Cardiac muscle cell (in vitro differentiated cells and primary cell): ENCODE results near the gene BCL6. TPM values are rescaled to one million over a fixed set of nuclear protein-coding genes. Genes with fewer than 3 reads are reported as not detected.

Experiments
- DNase-seq, 2 donors: peaks; one replicate each; pipeline versions ENCODE4 v3.0.0 to v3.0.0-alpha.2; 2010 to 2017; ENCODE audit warnings: low read depth in 1 of 2, low spot score in 1 of 2
- H3K27ac ChIP-seq: fragments of 200-600 bp; sonication (generic); 2 replicates; pipeline ENCODE4 v1.5.1; 2016
- H3K27me3 ChIP-seq: fragments of 200-600 bp; sonication (generic); 2 replicates; pipeline ENCODE4 v1.6.0; 2016; ENCODE audit warnings: control low read depth
- H3K36me3 ChIP-seq: fragments of 200-600 bp; sonication (generic); 2 replicates; pipeline ENCODE4 v1.5.1; 2016; ENCODE audit warnings: control low read depth
- H3K4me1 ChIP-seq: fragments of 200-600 bp; sonication (generic); 2 replicates; pipeline ENCODE4 v1.8.1; 2017; ENCODE audit warnings: low read depth, mild to moderate bottlenecking, mixed run types
- H3K4me3 ChIP-seq: fragments of 200-600 bp; sonication (generic); 2 replicates; pipeline ENCODE4 v1.5.1; 2016; ENCODE audit warnings: mild to moderate bottlenecking
- H3K9me3 ChIP-seq: fragments of 200-600 bp; sonication (generic); 2 replicates; pipeline ENCODE4 v1.5.1; 2017; ENCODE audit warnings: low read depth, mild to moderate bottlenecking, control low read depth
- polyA plus RNA-seq: library from polyadenylated mRNA; unstranded; fragments of >200 nt; fragmentation: Nextera tagmentation; extraction: Ambion mirVana; gene quantifications from 2 replicates; pipeline ENCODE4 v1.2.1, GENCODE V29; 2016
- total RNA-seq: library from RNA; depleted of rRNA; stranded (reverse); fragments of >200 nt; gene quantifications from 2 replicates; pipeline ENCODE4 v1.2.3, GENCODE V29; 2016
- TF ChIP-seq, protein P1 (sequence below): IDR thresholded peaks from 2 replicates; pipeline ENCODE4 v1.5.1; 2012; ENCODE audit warnings: low read depth, mild to moderate bottlenecking, low read length

The BCL6 gene
- total and polyA plus RNA-seq, 2 experiments from 2014 or later = 4.9 to 12.7 TPM

- Histone ChIP-seq H3K27ac (no peak overlapping the region), H3K36me3 (peaks cover 3% of the 10 kb centered on the region), H3K9me3 (no peaks in the 10 kb centered on the region), H3K27me3 (no peaks in the 10 kb centered on the region), H3K4me1 (no peaks in the 10 kb centered on the region), H3K4me3 (no peak overlapping the region)
- TF ChIP-seq, protein P1, sequence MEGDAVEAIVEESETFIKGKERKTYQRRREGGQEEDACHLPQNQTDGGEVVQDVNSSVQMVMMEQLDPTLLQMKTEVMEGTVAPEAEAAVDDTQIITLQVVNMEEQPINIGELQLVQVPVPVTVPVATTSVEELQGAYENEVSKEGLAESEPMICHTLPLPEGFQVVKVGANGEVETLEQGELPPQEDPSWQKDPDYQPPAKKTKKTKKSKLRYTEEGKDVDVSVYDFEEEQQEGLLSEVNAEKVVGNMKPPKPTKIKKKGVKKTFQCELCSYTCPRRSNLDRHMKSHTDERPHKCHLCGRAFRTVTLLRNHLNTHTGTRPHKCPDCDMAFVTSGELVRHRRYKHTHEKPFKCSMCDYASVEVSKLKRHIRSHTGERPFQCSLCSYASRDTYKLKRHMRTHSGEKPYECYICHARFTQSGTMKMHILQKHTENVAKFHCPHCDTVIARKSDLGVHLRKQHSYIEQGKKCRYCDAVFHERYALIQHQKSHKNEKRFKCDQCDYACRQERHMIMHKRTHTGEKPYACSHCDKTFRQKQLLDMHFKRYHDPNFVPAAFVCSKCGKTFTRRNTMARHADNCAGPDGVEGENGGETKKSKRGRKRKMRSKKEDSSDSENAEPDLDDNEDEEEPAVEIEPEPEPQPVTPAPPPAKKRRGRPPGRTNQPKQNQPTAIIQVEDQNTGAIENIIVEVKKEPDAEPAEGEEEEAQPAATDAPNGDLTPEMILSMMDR = no peak
- no peak for DNase-seq
These were observed 20.0 kb downstream of the BCL6 start for GRCh38 chr3:187725224-187725623.

DNA sequence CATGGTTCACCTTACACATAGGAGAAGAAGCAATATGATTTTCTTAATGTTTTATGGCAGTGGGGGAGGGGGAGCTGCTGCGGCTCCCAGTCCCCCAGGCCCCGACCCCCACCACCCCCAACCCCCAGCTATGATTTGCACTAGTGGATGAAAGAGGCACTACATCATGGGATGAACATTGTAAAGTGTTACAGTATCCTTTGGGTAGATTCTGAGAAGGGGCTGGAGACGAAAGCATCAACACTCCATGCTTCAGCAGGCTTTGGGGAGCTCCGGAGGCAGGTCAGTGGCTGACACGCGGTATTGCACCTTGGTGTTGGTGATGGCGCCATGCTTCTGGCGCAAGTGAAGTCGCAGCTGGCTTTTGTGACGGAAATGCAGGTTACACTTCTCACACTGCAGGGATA is 23.1 kb downstream of the BCL6 start:
- H3K4me3 ChIP-seq = no peak overlapping the region
- no peaks in the 10 kb centered on the region for H3K9me3 ChIP-seq
- no peaks in the 10 kb centered on the region for H3K27me3 ChIP-seq
- no peak overlapping the region for H3K27ac ChIP-seq
- TF ChIP-seq, protein P1 = no peak
- H3K36me3 ChIP-seq = peaks cover 3% of the 10 kb centered on the region
- no peak for DNase-seq
- no peaks in the 10 kb centered on the region for H3K4me1 ChIP-seq

DNA sequence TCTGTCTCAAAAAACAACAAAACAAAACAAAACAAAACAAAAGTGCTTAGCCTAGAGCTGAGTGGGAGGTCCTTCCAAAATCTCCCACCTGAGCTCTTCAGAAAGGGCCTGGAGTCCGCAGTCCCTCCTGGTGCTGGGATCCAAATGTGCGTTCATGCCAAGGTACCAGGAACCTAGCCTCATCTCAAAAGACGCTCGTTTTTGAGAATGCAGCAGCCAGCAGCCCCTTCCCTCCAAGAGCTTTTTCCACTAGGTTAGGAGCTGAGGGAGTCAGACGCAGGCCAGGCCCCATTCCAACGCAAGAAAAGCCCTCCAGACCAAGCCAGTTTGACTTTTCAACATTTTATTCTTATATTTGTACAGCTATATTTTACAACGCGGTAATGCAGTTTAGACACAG is 24.2 kb downstream of the BCL6 start:
- no peaks in the 10 kb centered on the region for H3K27me3 ChIP-seq
- TF ChIP-seq, protein P1 = no peak
- H3K4me3 ChIP-seq = no peak overlapping the region
- H3K36me3 ChIP-seq = peaks cover 3% of the 10 kb centered on the region
- no peaks in the 10 kb centered on the region for H3K4me1 ChIP-seq
- H3K9me3 ChIP-seq = no peaks in the 10 kb centered on the region
- DNase-seq = no peak
- H3K27ac ChIP-seq = no peak overlapping the region

- Histone ChIP-seq H3K4me1 (no peaks in the 10 kb centered on the region), H3K27ac (no peak overlapping the region), H3K36me3 (peaks cover 3% of the 10 kb centered on the region), H3K27me3 (no peaks in the 10 kb centered on the region), H3K4me3 (no peak overlapping the region), H3K9me3 (no peaks in the 10 kb centered on the region)
- TF ChIP-seq, protein P1 = no peak
- DNase-seq = no peak
These were observed 25.0 kb downstream of the BCL6 start for GRCh38 chr3:187720337-187720670.

GRCh38 chr3:187719628-187720336 is 25.5 kb downstream of the BCL6 start:
- Histone ChIP-seq H3K27ac (no peak overlapping the region), H3K4me1 (no peaks in the 10 kb centered on the region), H3K27me3 (no peaks in the 10 kb centered on the region), H3K9me3 (no peaks in the 10 kb centered on the region), H3K4me3 (no peak overlapping the region), H3K36me3 (peaks cover 3% of the 10 kb centered on the region)
- DNase-seq = peak in 1 of 2 donors; percentile 8
- TF ChIP-seq, protein P1 = no peak
